HepG2 (cell line): Measurements from ENCODE around the gene MILR1. TPM values are rescaled to one million over a fixed set of nuclear protein-coding genes. Genes with fewer than 3 reads are reported as not detected.

Source experiments
- ATAC-seq: fragments of 200-7000 bp; cut with Tn5 transposase; 3 replicates; pipeline ENCODE4 v1.9.1; 2020; ENCODE audit warnings: mild to moderate bottlenecking, moderate library complexity
- BruUV-seq: library from RNA; stranded (reverse); fragments of 400-500 nt; replicated peaks from 2 replicates; lab custom pipeline; 2021; lab: Mats Ljungman, UMichigan
- CTCF ChIA-PET: fragments of 300-600 bp; formaldehyde crosslinking; extraction: SDS; loops from one replicate; lab custom pipeline; 2021; ENCODE audit warnings: low total read pairs, inconsistent platforms, low intra/inter-chr PET ratio; lab: Yijun Ruan, JAX
- POLR2A ChIA-PET: fragments of 350-600 bp; sonication (Branson Sonifier 250); formaldehyde crosslinking; loops from one replicate; lab custom pipeline; 2020; ENCODE audit warnings: antibody characterized with exemption, inconsistent platforms; lab: Yijun Ruan, JAX
- DNase-seq: peaks from one replicate; pipeline ENCODE4 v3.0.0-alpha.2; 2015; ENCODE audit warnings: low spot score
- FAIRE-seq: peaks from 3 replicates; lab custom pipeline; 2011; peaks lifted over from hg19 to GRCh38; lab: Jason Lieb, UNC
- H2AFZ ChIP-seq: one replicate; pipeline ENCODE4 v1.6.1; 2011; ENCODE audit warnings: low read length, inconsistent platforms
- H3K27ac ChIP-seq: fragments of 300-600 bp; 3 replicates; pipeline ENCODE4 v1.8.0; 2011; ENCODE audit warnings: mixed run types, mild to moderate bottlenecking, mixed read lengths, low read length, inconsistent platforms; ENCODE audit not compliant: insufficient read depth; ENCODE audit errors: extremely low read length
- H3K27me3 ChIP-seq, 2 experiments: fragments of 200-600 bp in 1 of 2; 2 replicates in 1 of 2; 3 replicates in 1 of 2; pipeline versions ENCODE4 v1.6.0 to v1.8.0; 2011; ENCODE audit warnings: low read length in 2 of 2, mild to moderate bottlenecking in 2 of 2, moderate library complexity in 2 of 2, inconsistent platforms in 1 of 2; ENCODE audit not compliant: insufficient read depth in 2 of 2, control insufficient read depth in 1 of 2
- H3K36me3 ChIP-seq, 2 experiments: fragments of 200-600 bp in 1 of 2; replicated peaks in 1 of 2; 2 replicates in 1 of 2; 3 replicates in 1 of 2; pipeline versions ENCODE4 v1.5.1 to v1.8.0; 2011; ENCODE audit warnings: low read length in 2 of 2, inconsistent platforms in 1 of 2; ENCODE audit not compliant: insufficient read depth in 2 of 2, control insufficient read depth in 1 of 2
- H3K4me1 ChIP-seq: 2 replicates; pipeline ENCODE4 v1.5.1; 2012; ENCODE audit warnings: low read length, inconsistent platforms; ENCODE audit not compliant: insufficient read depth
- H3K4me2 ChIP-seq: 2 replicates; pipeline ENCODE4 v1.6.0; 2011; ENCODE audit warnings: low read depth, low read length, inconsistent platforms
- H3K4me3 ChIP-seq, 3 experiments: fragments of 200-600 bp in 1 of 3; sonication (generic), shearing (Covaris generic) in 1 of 3; replicated peaks in 1 of 3; 2 replicates each; pipeline ENCODE4 v1.5.1; 2011 to 2016; ENCODE audit warnings: low read length in 3 of 3, inconsistent platforms in 2 of 3, low read depth in 2 of 3, mild to moderate bottlenecking in 2 of 3, control low read depth in 1 of 3, mixed read lengths in 1 of 3; ENCODE audit not compliant: insufficient read depth in 1 of 3
- H3K79me2 ChIP-seq: one replicate; pipeline ENCODE4 v1.6.1; 2011; ENCODE audit warnings: low read length, inconsistent platforms; ENCODE audit not compliant: insufficient read depth
- H3K9ac ChIP-seq: 2 replicates; pipeline ENCODE4 v1.6.0; 2011; ENCODE audit warnings: mild to moderate bottlenecking, low read depth, low read length, inconsistent platforms; ENCODE audit not compliant: insufficient read depth
- H3K9me3 ChIP-seq: 2 replicates; pipeline ENCODE4 v1.5.1; 2012; ENCODE audit warnings: mild to moderate bottlenecking, low read length
- H4K20me1 ChIP-seq: 2 replicates; pipeline ENCODE4 v1.6.0; 2011; ENCODE audit warnings: inconsistent platforms, mild to moderate bottlenecking, low read length, moderate library complexity; ENCODE audit not compliant: insufficient read depth
- ATF4 ChIP-seq, 2 experiments: fragments of 450-650 bp in 1 of 2; sonication (generic) in 1 of 2; formaldehyde crosslinking; IDR thresholded peaks; 2 replicates each; pipeline versions ENCODE4 v1.5.0 to v1.8.0; 2020 to 2022; ENCODE audit warnings: mild to moderate bottlenecking in 1 of 2, missing genetic modification reagents in 1 of 2
- E2F2 ChIP-seq: sonication (generic); formaldehyde crosslinking; IDR thresholded peaks from 2 replicates; pipeline ENCODE4 v1.4.0; 2020; ENCODE audit warnings: missing genetic modification reagents, borderline replicate concordance
- GPBP1L1 ChIP-seq: sonication (generic); formaldehyde crosslinking; IDR thresholded peaks from 2 replicates; pipeline ENCODE4 v1.5.0; 2020; ENCODE audit warnings: mild to moderate bottlenecking, missing genetic modification reagents
- MBD4 ChIP-seq: IDR thresholded peaks from 2 replicates; pipeline ENCODE4 v1.6.1; 2012; ENCODE audit warnings: low read length, inconsistent platforms, borderline replicate concordance
- MED1 ChIP-seq: sonication (generic); formaldehyde crosslinking; IDR thresholded peaks from 2 replicates; pipeline ENCODE4 v1.4.0; 2020; ENCODE audit warnings: missing genetic modification reagents
- NFKBIZ ChIP-seq: IDR thresholded peaks from 2 replicates; pipeline ENCODE4 v1.6.1; 2018; ENCODE audit warnings: missing genetic modification reagents, missing compliant biosample characterization
- NR2F6 ChIP-seq, 2 experiments: IDR thresholded peaks; 2 replicates each; pipeline ENCODE4 v1.6.1; 2016; ENCODE audit warnings: antibody characterized with exemption in 1 of 2, mild to moderate bottlenecking in 1 of 2
- RFX5 ChIP-seq: IDR thresholded peaks from 2 replicates; pipeline ENCODE4 v1.6.1; 2011; ENCODE audit warnings: low read depth, low read length, improper control_type of control experiment
- SNAPC2 ChIP-seq: sonication (generic); formaldehyde crosslinking; IDR thresholded peaks from 2 replicates; pipeline ENCODE4 v1.8.1; 2022; ENCODE audit warnings: mild to moderate bottlenecking, missing genetic modification reagents
- STAT6 ChIP-seq: sonication (generic); formaldehyde crosslinking; IDR thresholded peaks from 2 replicates; pipeline ENCODE4 v1.4.0; 2020; ENCODE audit warnings: missing genetic modification reagents, mild to moderate bottlenecking, borderline replicate concordance
- ZNF235 ChIP-seq: sonication (generic); formaldehyde crosslinking; IDR thresholded peaks from 2 replicates; pipeline ENCODE4 v1.8.1; 2023; ENCODE audit warnings: mild to moderate bottlenecking, missing genetic modification reagents, borderline replicate concordance
- ZNF713 ChIP-seq: sonication (generic); formaldehyde crosslinking; IDR thresholded peaks from 2 replicates; pipeline ENCODE4 v1.4.0; 2020; ENCODE audit warnings: mild to moderate bottlenecking, missing genetic modification reagents
- ZNF766 ChIP-seq: sonication (generic); formaldehyde crosslinking; IDR thresholded peaks from 2 replicates; pipeline ENCODE4 v1.5.0; 2020; ENCODE audit warnings: missing genetic modification reagents, borderline replicate concordance
- WGBS: methylation state at CpG from one replicate; pipeline ENCODE4 v1.1.6; 2017; ENCODE audit warnings: low lambda C conversion rate; 5-methylcytosine and 5-hydroxymethylcytosine counted together
- in situ Hi-C: cut with HindIII; loops from 2 replicates; pipeline ENCODE4 v1.10.0; 2017; ENCODE audit warnings: low pct_unique_long_range_greater_than_20kb; ENCODE audit not compliant: extremely low pct_ligation_motif_present
- intact Hi-C: fragments of 100-400 bp; cut with micrococcal nuclease; formaldehyde crosslinking; loops from one replicate; pipeline ENCODE4 v1.10.0; 2022; ENCODE audit not compliant: unreplicated experiment
- polyA plus RNA-seq, 8 experiments: library from polyadenylated mRNA; depleted of rRNA in 3 of 8; stranded (reverse) in 7 of 8; unstranded in 1 of 8; fragments of >200 nt; fragmentation: Illumina TruSeq in 4 of 8; extraction: Trizol in 4 of 8; gene quantifications; 2 replicates each; pipeline versions ENCODE4 v1.2.1 to v1.2.3, GENCODE V29; 2011 to 2016; ENCODE audit warnings: low read depth in 4 of 8, missing spikeins in 1 of 8, mixed read lengths in 1 of 8; ENCODE audit not compliant: insufficient read depth in 1 of 8
- total RNA-seq, 5 experiments: library from RNA; depleted of rRNA; stranded (reverse); fragments of >200 nt; fragmentation: Illumina TruSeq; extraction: Trizol; gene quantifications; 2 replicates each; pipeline ENCODE4 v1.2.3, GENCODE V29; 2016; ENCODE audit warnings: low read depth in 1 of 5

The MILR1 gene
- total and polyA plus RNA-seq, 2 of the 13 experiments (the other 11 are each of a cell fraction or from before 2014, with no cell fraction given): 0.27 to 1.7 TPM

GRCh38 chr17:64503821-64504768 is 55.2 kb downstream of the MILR1 start (continued):
- peak in 1 of 2 experiments; percentile 45; a peak in 1 of 4 replicates for TF ChIP-seq ATF4 (CRISPR knock-in tag; IDR thresholded peaks at IDR 0.05)

- ATAC-seq: no peak
- peak overlapping the region; percentile 79 for H3K4me2 ChIP-seq
- H3K4me3 ChIP-seq: peak overlapping the region; percentile 94 to 100 (median 99)
- no peaks in the 10 kb centered on the region for H3K9me3 ChIP-seq
- BruUV-seq: no TSS peak
- ChIA-PET CTCF (no interaction called here), POLR2A (interaction anchor here (0.6 to 4.1 kb wide), 28 partner anchors 9 to 731 kb away, joined by 3 to 202 read pairs (median 4); partner anchors contain the start of genes CCDC47, DDX42, LRRC37A3 and PECAM1)
- H3K36me3 ChIP-seq: peaks cover 28 to 60% of the 10 kb centered on the region in 2 experiments
- in situ Hi-C loops (loop anchor here (10.0 kb wide), 1 partner anchor 660 kb away; the partner anchor contains the start of gene SMARCD2), intact Hi-C loops (loop anchor here (1.0 to 5.0 kb wide), 2 partner anchors 8 to 157 kb away; partner anchors contain the start of genes POLG2 and SMURF2)
- H3K79me2 ChIP-seq: peaks cover 62% of the 10 kb centered on the region
- 2% methylated on average over 13 of the region's 13 CpGs for WGBS
- peaks cover 0 to 3% of the 10 kb centered on the region in 2 experiments; a peak in 1 of 5 replicates for H3K27me3 ChIP-seq
- peaks cover 64% of the 10 kb centered on the region for H4K20me1 ChIP-seq
- peak overlapping the region; percentile 100 for H3K9ac ChIP-seq
- H2AFZ ChIP-seq: no peak overlapping the region
- DNase-seq: peak; percentile 42
- H3K4me1 ChIP-seq: peaks cover 62% of the 10 kb centered on the region
- FAIRE-seq: no peak
- H3K27ac ChIP-seq: peak overlapping the region; percentile 99
- TF ChIP-seq ZNF766: no peak
- TF ChIP-seq STAT6 (CRISPR knock-in tag): peak; percentile 17; the same call in 1 of the 2 replicates
- TF ChIP-seq MED1: peak; percentile 32; the same call in 1 of the 2 replicates
- TF ChIP-seq RFX5: no peak
- TF ChIP-seq NR2F6 (IDR thresholded peaks at IDR 0.05): no peak; the same call in 1 of the 2 replicates
- no peak for TF ChIP-seq NR2F6 (CRISPR knock-in tag; IDR thresholded peaks at IDR 0.05)
- no peak for TF ChIP-seq NFKBIZ (CRISPR knock-in tag)
- peak; percentile 59; the same call in 1 of the 2 replicates for TF ChIP-seq MBD4
- no peak for TF ChIP-seq GPBP1L1 (CRISPR knock-in tag)
- TF ChIP-seq E2F2 (CRISPR knock-in tag): 0 out of 2 replicates have a peak, but pooled peaks have one; percentile 20
- 0 out of 2 replicates have a peak, but pooled peaks have one; percentile 52 for TF ChIP-seq ZNF713 (CRISPR knock-in tag)
- TF ChIP-seq ZNF235 (CRISPR knock-in tag): no peak
- TF ChIP-seq SNAPC2 (CRISPR knock-in tag): 0 out of 2 replicates have a peak, but pooled peaks have one; percentile 74
Observed at GRCh38 chr17:64504769-64505339, 55.9 kb downstream of the MILR1 start.
